GM23248 (cell line): ENCODE results near the gene TJP3. TPM values are rescaled to one million over a fixed set of nuclear protein-coding genes. Genes with fewer than 3 reads are reported as not detected.
A peak's percentile ranks its signal among the peaks of the same experiment; 100 is the strongest.

Experiments used
- DNase-seq: peaks from one replicate; pipeline ENCODE4 v3.0.0-alpha.2; 2015
- H2AFZ ChIP-seq: fragments of 200-600 bp; sonication (generic); 2 replicates; pipeline ENCODE4 v1.6.1; 2016; ENCODE audit warnings: antibody characterized with exemption
- H3F3A ChIP-seq: fragments of 200-600 bp; sonication (generic); 2 replicates; pipeline ENCODE4 v1.6.1; 2016; ENCODE audit warnings: mild to moderate bottlenecking, antibody characterized with exemption, mixed run types; ENCODE audit not compliant: insufficient read depth
- H3K27ac ChIP-seq: fragments of 200-600 bp; sonication (generic); 2 replicates; pipeline ENCODE4 v1.5.1; 2016; ENCODE audit warnings: mild to moderate bottlenecking
- H3K27me3 ChIP-seq: fragments of 200-600 bp; sonication (generic); replicated peaks from 2 replicates; pipeline ENCODE4 v1.6.1; 2016; ENCODE audit warnings: mild to moderate bottlenecking; ENCODE audit not compliant: insufficient read depth
- H3K36me3 ChIP-seq: fragments of 200-600 bp; sonication (generic); 2 replicates; pipeline ENCODE4 v1.6.1; 2016; ENCODE audit warnings: low read depth, mild to moderate bottlenecking
- H3K4me1 ChIP-seq: fragments of 200-600 bp; sonication (generic); 2 replicates; pipeline ENCODE4 v1.6.1; 2016; ENCODE audit warnings: mild to moderate bottlenecking; ENCODE audit not compliant: insufficient read depth
- H3K4me2 ChIP-seq: fragments of 200-600 bp; sonication (generic); one replicate; pipeline ENCODE4 v1.6.1; 2016; ENCODE audit warnings: mild to moderate bottlenecking; ENCODE audit not compliant: unreplicated experiment
- H3K4me3 ChIP-seq: fragments of 200-600 bp; sonication (generic); 2 replicates; pipeline ENCODE4 v1.5.1; 2016; ENCODE audit warnings: mild to moderate bottlenecking
- H3K79me2 ChIP-seq: fragments of 200-600 bp; sonication (generic); 2 replicates; pipeline ENCODE4 v1.6.1; 2016; ENCODE audit warnings: mild to moderate bottlenecking; ENCODE audit not compliant: insufficient read depth
- H3K9ac ChIP-seq: fragments of 200-600 bp; sonication (generic); 2 replicates; pipeline ENCODE4 v1.6.1; 2016; ENCODE audit warnings: mild to moderate bottlenecking
- H3K9me2 ChIP-seq: fragments of 200-600 bp; sonication (generic); 2 replicates; pipeline ENCODE4 v1.6.1; 2016; ENCODE audit warnings: mixed run types, mild to moderate bottlenecking, moderate library complexity; ENCODE audit not compliant: insufficient read depth
- H3K9me3 ChIP-seq: fragments of 200-600 bp; sonication (generic); one replicate; pipeline ENCODE4 v1.6.1; 2017; ENCODE audit warnings: low read depth
- H4K20me1 ChIP-seq: fragments of 200-600 bp; sonication (generic); 2 replicates; pipeline ENCODE4 v1.6.0; 2016; ENCODE audit not compliant: insufficient read depth
- EZH2 ChIP-seq: fragments of 200-600 bp; sonication (generic); IDR thresholded peaks from 2 replicates; pipeline ENCODE4 v1.6.1; 2018; ENCODE audit warnings: antibody characterized with exemption, mild to moderate bottlenecking; ENCODE audit not compliant: insufficient read depth, poor library complexity, severe bottlenecking
- EZH2phosphoT487 ChIP-seq: fragments of 200-600 bp; sonication (generic); IDR thresholded peaks from 2 replicates; pipeline ENCODE4 v1.6.1; 2018; ENCODE audit warnings: antibody characterized with exemption, moderate library complexity, mild to moderate bottlenecking, low read depth; ENCODE audit not compliant: insufficient read depth
- WGBS, 2 experiments: methylation state at CpG; one replicate each; pipeline ENCODE4 v1.1.6; 2015 to 2017; ENCODE audit warnings: low lambda C conversion rate in 2 of 2, low coverage in 1 of 2; ENCODE audit errors: missing lambda C conversion rate in 2 of 2; 5-methylcytosine and 5-hydroxymethylcytosine counted together
- in situ Hi-C: fragments of 300-500 bp; cut with MboI; formaldehyde crosslinking; loops from 2 replicates; pipeline ENCODE4 v1.15.0; 2020
- polyA plus RNA-seq: library from polyadenylated mRNA; unstranded; fragments of >200 nt; fragmentation: Nextera tagmentation; extraction: Ambion mirVana; gene quantifications from 2 replicates; pipeline ENCODE4 v1.2.1, GENCODE V29; 2016
- total RNA-seq: library from RNA; depleted of rRNA; stranded (reverse); fragments of >200 nt; shearing (Covaris generic); gene quantifications from 2 replicates; pipeline ENCODE4 v1.2.3, GENCODE V29; 2014

The TJP3 gene
- total and polyA plus RNA-seq, 2 experiments from 2014 or later = not detected

GRCh38 chr19:3759482-3760254, 51.5 kb downstream of the TJP3 start:
- no peak overlapping the region for H3K9ac ChIP-seq
- TF ChIP-seq EZH2phosphoT487 (no peak), EZH2 (no peak)
- no peak overlapping the region for H3K4me3 ChIP-seq

GRCh38 chr19:3760871-3761361, 52.7 kb downstream of the TJP3 start:
- Histone ChIP-seq H2AFZ (peak overlapping the region; percentile 90), H3K4me1 (0 out of 2 replicates have a peak, but pooled peaks cover 8% of the 10 kb centered on the region), H3K9ac (peak overlapping the region; percentile 90), H3F3A (no peaks in the 10 kb centered on the region), H3K36me3 (no peaks in the 10 kb centered on the region; the same call in 1 of the 2 replicates), H3K9me2 (no peaks in the 10 kb centered on the region), H4K20me1 (no peaks in the 10 kb centered on the region), H3K27ac (peak overlapping the region; percentile 30; the same call in 1 of the 2 replicates), H3K9me3 (no peaks in the 10 kb centered on the region), H3K4me2 (peak overlapping the region; percentile 71), H3K79me2 (peaks cover 43% of the 10 kb centered on the region), H3K4me3 (peak overlapping the region; percentile 96), H3K27me3 (no peaks in the 10 kb centered on the region)
- 5 to 13% methylated on average over 7 of the region's 7 CpGs for WGBS, 2 experiments
- peak; percentile 54 for DNase-seq
- in situ Hi-C loops = no loop called here
- TF ChIP-seq EZH2 = no peak
- no peak for TF ChIP-seq EZH2phosphoT487

More at GRCh38 chr19:3759482-3760254, 51.5 kb downstream of the TJP3 start:
- no peaks in the 10 kb centered on the region for H3F3A ChIP-seq
- H3K4me1 ChIP-seq = 0 out of 2 replicates have a peak, but pooled peaks cover 8% of the 10 kb centered on the region
- in situ Hi-C loops = no loop called here
- no peak overlapping the region for H3K27ac ChIP-seq
- H4K20me1 ChIP-seq = no peaks in the 10 kb centered on the region
- no peaks in the 10 kb centered on the region for H3K9me3 ChIP-seq
- H2AFZ ChIP-seq = no peak overlapping the region
- WGBS, 2 experiments = 90 to 97% methylated on average over 15 to 18 of the region's 19 CpGs
- DNase-seq = no peak
- no peak overlapping the region for H3K4me2 ChIP-seq
- H3K9me2 ChIP-seq = no peaks in the 10 kb centered on the region
- no peaks in the 10 kb centered on the region; the same call in 1 of the 2 replicates for H3K36me3 ChIP-seq
- no peaks in the 10 kb centered on the region for H3K27me3 ChIP-seq
- H3K79me2 ChIP-seq = peaks cover 43% of the 10 kb centered on the region

GRCh38 chr19:3761382-3762129, 53.4 kb downstream of the TJP3 start, which contains the start of gene APBA3:
APBA3 (minus strand) TSS chr19:3761692; CDS start chr19:3760264, 1,428 bp downstream.
- Histone ChIP-seq H3K4me1 (0 out of 2 replicates have a peak, but pooled peaks cover 8% of the 10 kb centered on the region), H3K9me2 (no peaks in the 10 kb centered on the region), H3K9ac (peak within 1 kb of the TSS; percentile 90), H3K36me3 (no peaks in the 10 kb centered on the region; the same call in 1 of the 2 replicates), H2AFZ (peak within 1 kb of the TSS; percentile 90), H3K27me3 (no peaks in the 10 kb centered on the region), H3K27ac (peak within 1 kb of the TSS; percentile 94), H4K20me1 (no peaks in the 10 kb centered on the region), H3F3A (no peaks in the 10 kb centered on the region), H3K9me3 (no peaks in the 10 kb centered on the region), H3K79me2 (peaks cover 43% of the 10 kb centered on the region), H3K4me3 (peak within 1 kb of the TSS; percentile 96), H3K4me2 (peak within 1 kb of the TSS; percentile 71)
- in situ Hi-C loops = no loop called here
- DNase-seq = peak; percentile 92
- 5 to 9% methylated on average over 45 of the region's 45 CpGs for WGBS, 2 experiments
- no peak for TF ChIP-seq EZH2
- no peak for TF ChIP-seq EZH2phosphoT487

GRCh38 chr19:3762130-3762473, 53.9 kb downstream of the TJP3 start:
- Histone ChIP-seq H3K79me2 (peaks cover 43% of the 10 kb centered on the region), H2AFZ (peak overlapping the region; percentile 90; the same call in 1 of the 2 replicates), H3K4me1 (0 out of 2 replicates have a peak, but pooled peaks cover 8% of the 10 kb centered on the region), H3K9me3 (no peaks in the 10 kb centered on the region), H3K9me2 (no peaks in the 10 kb centered on the region), H3K4me2 (peak overlapping the region; percentile 64), H4K20me1 (no peaks in the 10 kb centered on the region), H3K4me3 (peak overlapping the region; percentile 94; the same call in 1 of the 2 replicates), H3F3A (no peaks in the 10 kb centered on the region), H3K27me3 (no peaks in the 10 kb centered on the region), H3K9ac (peak overlapping the region; percentile 90; the same call in 1 of the 2 replicates), H3K36me3 (no peaks in the 10 kb centered on the region; the same call in 1 of the 2 replicates), H3K27ac (peak overlapping the region; percentile 94)
- 88 to 95% methylated on average over 1 of the region's 1 CpG for WGBS, 2 experiments
- in situ Hi-C loops = no loop called here
- DNase-seq = no peak
- TF ChIP-seq EZH2phosphoT487 (no peak), EZH2 (no peak)
